PC-9 (cell line): ENCODE results near the gene GOLGA5. TPM values are rescaled to one million over a fixed set of nuclear protein-coding genes. Genes with fewer than 3 reads are reported as not detected.
"Not testable (repeated sequence)": the region's sequence is repeated elsewhere in the genome, so short reads cannot be mapped to it uniquely, and the experiment has no call there.

Source experiments
- BruUV-seq: library from RNA; stranded (reverse); fragments of 400-500 nt; replicated peaks from 2 replicates; lab custom pipeline; 2021; lab: Mats Ljungman, UMichigan
- CTCF ChIA-PET: fragments of 300-600 bp; sonication (Branson Sonifier 250); formaldehyde crosslinking; loops from one replicate; lab custom pipeline; 2022; ENCODE audit warnings: antibody characterized with exemption; lab: Charles Lee
- POLR2A ChIA-PET: fragments of 300-600 bp; sonication (Branson Sonifier 250); formaldehyde crosslinking; loops from one replicate; lab custom pipeline; 2022; ENCODE audit warnings: antibody characterized with exemption; ENCODE audit not compliant: unreplicated experiment; lab: Charles Lee
- DNase-seq, 2 experiments: peaks; one replicate each; pipeline versions ENCODE4 v3.0.0 to v3.0.0-alpha.2; 2015 to 2022; ENCODE audit warnings: mixed read lengths in 1 of 2
- H2AFZ ChIP-seq: fragments of 200-600 bp; sonication (generic); 2 replicates; pipeline ENCODE4 v1.8.1; 2017; ENCODE audit warnings: antibody characterized with exemption
- H3F3A ChIP-seq: fragments of 200-600 bp; sonication (generic); 2 replicates; pipeline ENCODE4 v1.8.1; 2017; ENCODE audit warnings: antibody characterized with exemption, mild to moderate bottlenecking, low read depth; ENCODE audit not compliant: insufficient read depth
- H3K27ac ChIP-seq: fragments of 200-600 bp; sonication (generic); 2 replicates; pipeline ENCODE4 v1.6.1; 2016; ENCODE audit warnings: mixed run types
- H3K27me3 ChIP-seq: fragments of 200-600 bp; sonication (generic); 2 replicates; pipeline ENCODE4 v1.6.1; 2016; ENCODE audit warnings: low read depth, mixed run types; ENCODE audit not compliant: insufficient read depth
- H3K36me3 ChIP-seq: fragments of 200-600 bp; sonication (generic); 2 replicates; pipeline ENCODE4 v1.6.1; 2016; ENCODE audit warnings: low read depth, mixed run types
- H3K4me1 ChIP-seq: fragments of 200-600 bp; sonication (generic); replicated peaks from 2 replicates; pipeline ENCODE4 v1.6.1; 2016; ENCODE audit warnings: mixed run types; ENCODE audit not compliant: insufficient read depth
- H3K4me2 ChIP-seq: fragments of 200-600 bp; sonication (generic); 2 replicates; pipeline ENCODE4 v1.6.1; 2017; ENCODE audit warnings: mixed run types
- H3K4me3 ChIP-seq: fragments of 200-600 bp; sonication (generic); 2 replicates; pipeline ENCODE4 v1.6.1; 2016; ENCODE audit warnings: mixed run types
- H3K79me2 ChIP-seq: fragments of 200-600 bp; sonication (generic); 2 replicates; pipeline ENCODE4 v1.6.1; 2017; ENCODE audit warnings: low read depth, mixed run types
- H3K9me2 ChIP-seq: fragments of 200-600 bp; sonication (generic); 2 replicates; pipeline ENCODE4 v1.8.1; 2017; ENCODE audit warnings: mild to moderate bottlenecking; ENCODE audit not compliant: insufficient read depth
- H3K9me3 ChIP-seq: fragments of 200-600 bp; sonication (generic); 2 replicates; pipeline ENCODE4 v1.8.1; 2016; ENCODE audit warnings: low read depth; ENCODE audit not compliant: insufficient read depth
- H4K20me1 ChIP-seq: fragments of 200-600 bp; sonication (generic); 2 replicates; pipeline ENCODE4 v1.8.1; 2017; ENCODE audit not compliant: insufficient read depth
- EZH2 ChIP-seq: fragments of 200-600 bp; sonication (generic); IDR thresholded peaks from 2 replicates; pipeline ENCODE4 v1.8.0; 2017; ENCODE audit warnings: antibody characterized with exemption, low read depth
- intact Hi-C: fragments of 100-400 bp; cut with micrococcal nuclease; formaldehyde crosslinking; loops from one replicate; pipeline ENCODE4 v1.10.0; 2022; ENCODE audit not compliant: unreplicated experiment
- total RNA-seq: library from RNA; stranded (reverse); gene quantifications from 2 replicates; pipeline ENCODE4 v1.2.3, GENCODE V29; 2021
- TF ChIP-seq, protein P1 (sequence below): fragments of 200-600 bp; sonication (generic); conservative IDR thresholded peaks from 2 replicates; pipeline ENCODE4 v1.6.1; 2017; ENCODE audit warnings: mixed run types, antibody characterized with exemption, mild to moderate bottlenecking, moderate library complexity

GOLGA5 gene
- total RNA-seq, 1 experiment from 2014 or later, result 22.6 TPM

DNA sequence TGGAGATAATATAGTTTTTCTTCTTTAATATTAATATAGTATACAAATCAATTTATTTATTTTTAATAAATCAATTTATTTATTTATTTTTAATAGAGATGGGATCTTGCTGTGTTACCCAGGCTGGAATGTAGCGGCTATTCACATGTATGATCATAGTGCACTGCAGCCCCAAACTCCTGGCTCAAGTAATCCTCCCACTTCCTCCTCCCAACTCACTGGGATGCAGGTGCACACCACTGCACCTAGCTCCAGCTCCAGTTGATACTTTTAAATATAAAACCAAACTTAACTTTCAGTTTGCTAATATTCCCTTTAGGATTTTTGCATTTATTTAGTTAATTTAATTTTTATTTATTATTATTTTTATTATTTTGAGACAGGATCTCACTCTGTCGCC, 8.6 kb downstream of the GOLGA5 start:
- H3F3A ChIP-seq, result peaks cover 6% of the 10 kb centered on the region; the same call in 1 of the 2 replicates
- no peak overlapping the region for H3K4me2 ChIP-seq
- H3K79me2 ChIP-seq, result peaks cover 63% of the 10 kb centered on the region
- DNase-seq, result no peak
- no peaks in the 10 kb centered on the region for H3K9me3 ChIP-seq
- no peak overlapping the region for H3K27ac ChIP-seq
- intact Hi-C loops, result no loop called here
- ChIA-PET POLR2A (no interaction called here), CTCF (no interaction called here)
- H4K20me1 ChIP-seq, result peaks cover 43% of the 10 kb centered on the region
- no peaks in the 10 kb centered on the region for H3K27me3 ChIP-seq
- H3K4me3 ChIP-seq, result no peak overlapping the region
- H3K9me2 ChIP-seq, result no peaks in the 10 kb centered on the region
- no peaks in the 10 kb centered on the region for H3K4me1 ChIP-seq
- peaks cover 25% of the 10 kb centered on the region for H3K36me3 ChIP-seq
- no peak for TF ChIP-seq EZH2
- TF ChIP-seq, protein P1, sequence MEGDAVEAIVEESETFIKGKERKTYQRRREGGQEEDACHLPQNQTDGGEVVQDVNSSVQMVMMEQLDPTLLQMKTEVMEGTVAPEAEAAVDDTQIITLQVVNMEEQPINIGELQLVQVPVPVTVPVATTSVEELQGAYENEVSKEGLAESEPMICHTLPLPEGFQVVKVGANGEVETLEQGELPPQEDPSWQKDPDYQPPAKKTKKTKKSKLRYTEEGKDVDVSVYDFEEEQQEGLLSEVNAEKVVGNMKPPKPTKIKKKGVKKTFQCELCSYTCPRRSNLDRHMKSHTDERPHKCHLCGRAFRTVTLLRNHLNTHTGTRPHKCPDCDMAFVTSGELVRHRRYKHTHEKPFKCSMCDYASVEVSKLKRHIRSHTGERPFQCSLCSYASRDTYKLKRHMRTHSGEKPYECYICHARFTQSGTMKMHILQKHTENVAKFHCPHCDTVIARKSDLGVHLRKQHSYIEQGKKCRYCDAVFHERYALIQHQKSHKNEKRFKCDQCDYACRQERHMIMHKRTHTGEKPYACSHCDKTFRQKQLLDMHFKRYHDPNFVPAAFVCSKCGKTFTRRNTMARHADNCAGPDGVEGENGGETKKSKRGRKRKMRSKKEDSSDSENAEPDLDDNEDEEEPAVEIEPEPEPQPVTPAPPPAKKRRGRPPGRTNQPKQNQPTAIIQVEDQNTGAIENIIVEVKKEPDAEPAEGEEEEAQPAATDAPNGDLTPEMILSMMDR, result no peak
- no TSS peak for BruUV-seq
- H2AFZ ChIP-seq, result no peak overlapping the region

DNA sequence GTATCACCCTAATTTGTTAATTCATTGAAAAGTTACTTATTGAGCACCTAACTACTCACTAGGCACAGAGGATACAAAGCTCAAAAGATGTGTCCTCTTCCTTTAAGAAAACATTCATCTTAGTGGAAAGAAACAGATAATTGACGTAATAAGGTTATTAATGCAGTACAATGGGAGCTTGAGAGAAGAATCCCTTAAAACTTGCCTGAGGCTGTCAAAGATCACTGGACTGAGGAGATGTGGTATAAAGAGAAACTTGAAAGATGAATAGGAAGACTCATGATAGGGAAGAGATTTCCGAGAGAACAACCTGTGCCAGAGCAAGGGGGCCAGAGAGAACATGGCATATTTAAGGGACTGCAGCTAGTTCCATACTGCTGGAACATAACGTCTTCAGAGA, 19.1 kb downstream of the GOLGA5 start:
- Histone ChIP-seq H3K9me2 (no peaks in the 10 kb centered on the region), H4K20me1 (peaks cover 6% of the 10 kb centered on the region; the same call in 1 of the 2 replicates), H3K36me3 (peaks cover 61% of the 10 kb centered on the region), H3K79me2 (no peaks in the 10 kb centered on the region), H3F3A (no peaks in the 10 kb centered on the region), H3K27ac (no peak overlapping the region), H3K4me2 (no peak overlapping the region), H3K4me3 (no peak overlapping the region), H3K4me1 (no peaks in the 10 kb centered on the region), H2AFZ (no peak overlapping the region), H3K9me3 (no peaks in the 10 kb centered on the region), H3K27me3 (no peaks in the 10 kb centered on the region)
- TF ChIP-seq, protein P1, result no peak
- TF ChIP-seq EZH2, result no peak
- no peak for DNase-seq
- BruUV-seq, result no TSS peak
- ChIA-PET POLR2A (no interaction called here), CTCF (no interaction called here)
- intact Hi-C loops, result no loop called here

DNA sequence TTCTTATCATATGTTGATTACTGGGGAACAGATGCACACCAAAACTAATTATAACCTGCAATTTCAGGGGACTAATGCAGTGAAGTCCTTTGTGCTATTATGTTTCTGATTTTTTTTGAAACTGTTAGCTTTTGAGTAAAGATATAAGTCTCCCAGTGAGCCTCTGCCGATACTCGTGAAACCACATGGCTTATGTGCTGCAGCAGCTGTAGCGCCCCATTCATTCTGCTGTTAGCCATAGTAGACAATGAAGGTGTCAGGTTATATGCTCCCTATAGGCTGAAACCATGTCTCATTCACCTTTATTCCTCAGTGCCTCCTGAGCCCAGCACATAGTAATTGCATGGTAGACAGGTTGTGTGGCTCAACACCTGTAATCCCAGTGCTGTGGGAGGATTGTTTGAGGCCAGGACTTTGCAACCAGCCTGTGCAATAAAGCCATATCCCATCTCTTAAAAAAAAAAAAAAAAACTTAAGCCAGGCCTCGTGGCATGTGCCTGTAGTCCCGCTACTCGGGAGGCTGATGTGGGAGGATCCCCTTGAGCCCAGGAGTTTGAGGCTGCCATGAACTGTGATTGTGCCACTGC, 25.0 kb downstream of the GOLGA5 start:
- H3K36me3 ChIP-seq, result peaks cover 37% of the 10 kb centered on the region
- TF ChIP-seq, protein P1, result no peak
- TF ChIP-seq EZH2, result no peak
- H3K27me3 ChIP-seq, result no peaks in the 10 kb centered on the region
- H3K4me3 ChIP-seq, result no peak overlapping the region
- H3K79me2 ChIP-seq, result no peaks in the 10 kb centered on the region
- H4K20me1 ChIP-seq, result peaks cover 12% of the 10 kb centered on the region; the same call in 1 of the 2 replicates
- H3K27ac ChIP-seq, result no peak overlapping the region
- no peaks in the 10 kb centered on the region for H3K9me2 ChIP-seq
- CTCF ChIA-PET, result no interaction called here
- BruUV-seq, result no TSS peak
- H3F3A ChIP-seq, result no peaks in the 10 kb centered on the region; the same call in 1 of the 2 replicates
- H2AFZ ChIP-seq, result no peak overlapping the region
- POLR2A ChIA-PET, result no interaction called here
- intact Hi-C loops, result no loop called here
- no peak overlapping the region for H3K4me2 ChIP-seq
- H3K4me1 ChIP-seq, result no peaks in the 10 kb centered on the region
- DNase-seq, result no peak
- H3K9me3 ChIP-seq, result no peaks in the 10 kb centered on the region

DNA sequence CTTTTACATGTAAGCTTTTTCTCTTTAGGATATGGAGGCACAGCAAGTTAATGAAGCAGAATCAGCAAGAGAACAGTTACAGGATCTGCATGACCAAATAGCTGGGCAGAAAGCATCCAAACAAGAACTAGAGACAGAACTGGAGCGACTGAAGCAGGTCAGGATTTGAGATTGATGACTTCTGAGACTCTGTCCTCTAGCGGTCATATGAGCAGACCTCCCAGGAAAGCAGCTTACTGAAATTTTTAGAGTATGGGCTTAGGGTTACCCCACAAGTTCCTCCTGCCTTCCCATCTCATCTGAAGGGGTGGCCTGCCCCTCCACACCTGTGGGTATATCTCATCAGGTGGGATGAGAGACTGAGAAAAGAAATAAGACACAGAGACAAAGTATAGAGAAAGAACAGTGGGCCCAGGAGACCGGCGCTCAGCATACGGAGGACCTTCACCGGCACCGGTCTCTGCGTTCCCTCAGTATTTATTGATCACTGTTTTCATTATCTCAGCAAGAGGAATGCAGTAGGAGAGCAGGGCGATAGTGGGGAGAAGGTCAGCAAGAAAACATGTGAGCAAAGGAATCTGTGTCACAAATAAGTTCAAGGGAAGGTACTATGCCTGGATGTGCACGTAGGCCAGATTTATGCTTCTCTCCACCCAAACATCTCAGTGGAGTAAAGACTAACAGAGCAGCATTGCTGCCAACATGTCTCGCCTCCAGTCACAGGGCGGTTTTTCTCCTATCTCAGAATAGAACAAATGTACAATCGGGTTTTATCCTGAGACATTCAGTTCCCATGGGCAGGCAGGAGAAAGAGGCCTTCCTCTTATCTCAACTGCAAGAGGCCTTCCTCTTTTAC, 25.8 kb downstream of the GOLGA5 start:
- peaks cover 12% of the 10 kb centered on the region; the same call in 1 of the 2 replicates for H4K20me1 ChIP-seq
- H3K9me2 ChIP-seq, H3K79me2 ChIP-seq, H3K4me3 ChIP-seq, H3K9me3 ChIP-seq, H2AFZ ChIP-seq, DNase-seq, H3K27ac ChIP-seq, CTCF ChIA-PET, intact Hi-C loops, H3K27me3 ChIP-seq, H3F3A ChIP-seq, H3K4me2 ChIP-seq, POLR2A ChIA-PET, BruUV-seq, H3K4me1 ChIP-seq: not testable (repeated sequence)
- peaks cover 37% of the 10 kb centered on the region for H3K36me3 ChIP-seq

DNA sequence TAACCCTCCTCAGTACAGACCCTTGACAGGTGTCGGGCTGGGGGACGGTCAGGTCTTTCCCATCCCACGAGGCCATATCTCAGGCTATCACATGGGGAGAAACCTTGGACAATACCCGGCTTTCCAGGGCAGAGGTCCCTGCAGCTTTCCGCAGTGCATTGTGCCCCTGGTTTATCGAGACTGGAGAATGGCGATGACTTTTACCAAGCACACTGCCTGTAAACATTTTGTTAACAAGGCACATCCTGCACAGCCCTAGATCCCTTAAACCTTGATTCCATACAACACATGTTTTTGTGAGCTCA, 26.4 kb downstream of the GOLGA5 start:
- H3K4me2 ChIP-seq, H3K4me1 ChIP-seq, DNase-seq, H3K79me2 ChIP-seq, CTCF ChIA-PET, BruUV-seq, POLR2A ChIA-PET, H3K27ac ChIP-seq, H2AFZ ChIP-seq, H3K9me2 ChIP-seq, intact Hi-C loops, H3F3A ChIP-seq, H3K9me3 ChIP-seq, H3K4me3 ChIP-seq, H3K27me3 ChIP-seq: not testable (repeated sequence)
- Histone ChIP-seq H3K36me3 (peaks cover 33% of the 10 kb centered on the region), H4K20me1 (peaks cover 12% of the 10 kb centered on the region; the same call in 1 of the 2 replicates)
